GM18951 (cell line): ENCODE results near the gene B3GALT4.
A peak's percentile ranks its signal among the peaks of the same experiment; 100 is the strongest.

Source experiments
- POLR2A ChIP-seq: IDR thresholded peaks from 4 replicates; pipeline ENCODE4 v1.6.1; 2011; ENCODE audit warnings: mild to moderate bottlenecking; ENCODE audit not compliant: insufficient read length, insufficient read depth; ENCODE audit errors: extremely low read depth
- in situ Hi-C: fragments of 300-500 bp; cut with MboI; formaldehyde crosslinking; loops from one replicate; pipeline ENCODE4 v1.12.0; 2022; ENCODE audit warnings: low sequenced_read_pairs, mixed read lengths, inconsistent platforms; ENCODE audit not compliant: unreplicated experiment

The B3GALT4 gene

GRCh38 chr6:33292996-33293682, 16.2 kb downstream of the B3GALT4 start:
- no peak for TF ChIP-seq POLR2A
- in situ Hi-C loops, result no loop called here

GRCh38 chr6:33294086-33294823, 17.3 kb downstream of the B3GALT4 start:
- in situ Hi-C loops, result no loop called here
- TF ChIP-seq POLR2A, result no peak

- in situ Hi-C loops, result no loop called here
- TF ChIP-seq POLR2A, result no peak
Measured at GRCh38 chr6:33295621-33296369, 18.9 kb downstream of the B3GALT4 start.

DNA sequence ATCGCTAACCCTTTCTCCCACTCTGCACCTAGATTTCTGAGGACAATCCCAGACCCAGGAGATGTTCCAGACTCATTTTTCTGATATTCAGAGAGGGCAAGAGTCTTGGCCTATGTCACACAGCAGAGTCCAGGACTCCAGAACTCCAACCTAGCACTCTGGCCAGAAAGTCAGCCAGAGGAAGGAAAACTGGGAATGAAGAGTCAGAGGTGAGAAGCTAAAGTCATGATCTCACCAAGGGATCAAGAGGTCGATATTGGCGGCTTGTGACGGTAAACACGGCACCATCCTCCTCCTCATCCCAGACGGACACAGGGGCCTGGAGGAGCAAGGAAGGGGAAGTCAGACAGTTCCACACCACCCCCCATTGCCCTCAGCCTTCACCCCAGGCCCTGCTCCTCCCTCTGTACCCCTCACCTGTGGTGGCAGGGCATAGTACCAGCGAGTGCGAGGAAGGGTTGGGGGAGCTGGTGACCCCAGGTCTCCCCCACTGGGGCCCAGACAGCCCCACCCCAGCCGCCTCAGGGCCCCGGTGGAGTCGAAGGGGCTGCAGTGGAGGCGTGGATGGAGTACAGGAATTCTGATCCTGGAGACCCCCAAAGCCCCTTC, 20.0 kb downstream of the B3GALT4 start:
- in situ Hi-C loops, result no loop called here
- TF ChIP-seq POLR2A, result no peak

DNA sequence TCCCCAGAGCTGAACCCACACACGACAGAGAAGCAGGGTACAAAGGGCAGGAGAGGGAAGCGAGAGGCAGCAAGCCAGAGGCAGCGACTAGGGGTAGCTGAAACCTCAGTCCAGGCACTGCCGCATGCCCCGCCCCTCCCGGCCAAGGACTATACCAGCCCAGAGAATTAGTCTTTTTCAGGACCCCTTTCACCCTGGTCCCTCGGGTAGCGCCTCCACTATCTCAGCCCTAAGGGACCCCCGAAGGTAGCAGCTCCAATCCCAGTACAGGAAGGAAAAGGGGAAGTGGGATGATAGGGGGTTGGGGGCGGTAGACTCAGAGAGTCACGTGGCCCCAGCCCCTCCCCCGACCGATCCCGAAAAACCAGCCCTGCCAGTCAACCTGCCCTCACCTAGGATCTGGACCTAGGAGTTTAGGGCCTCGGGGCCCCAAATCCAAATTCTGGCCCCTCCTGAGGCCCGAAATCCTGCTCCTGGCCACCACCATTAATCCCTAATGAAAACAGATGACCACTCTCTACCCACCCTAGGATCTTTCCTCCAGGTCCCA, 20.6 kb downstream of the B3GALT4 start:
- in situ Hi-C loops, result no loop called here
- TF ChIP-seq POLR2A, result no peak

DNA sequence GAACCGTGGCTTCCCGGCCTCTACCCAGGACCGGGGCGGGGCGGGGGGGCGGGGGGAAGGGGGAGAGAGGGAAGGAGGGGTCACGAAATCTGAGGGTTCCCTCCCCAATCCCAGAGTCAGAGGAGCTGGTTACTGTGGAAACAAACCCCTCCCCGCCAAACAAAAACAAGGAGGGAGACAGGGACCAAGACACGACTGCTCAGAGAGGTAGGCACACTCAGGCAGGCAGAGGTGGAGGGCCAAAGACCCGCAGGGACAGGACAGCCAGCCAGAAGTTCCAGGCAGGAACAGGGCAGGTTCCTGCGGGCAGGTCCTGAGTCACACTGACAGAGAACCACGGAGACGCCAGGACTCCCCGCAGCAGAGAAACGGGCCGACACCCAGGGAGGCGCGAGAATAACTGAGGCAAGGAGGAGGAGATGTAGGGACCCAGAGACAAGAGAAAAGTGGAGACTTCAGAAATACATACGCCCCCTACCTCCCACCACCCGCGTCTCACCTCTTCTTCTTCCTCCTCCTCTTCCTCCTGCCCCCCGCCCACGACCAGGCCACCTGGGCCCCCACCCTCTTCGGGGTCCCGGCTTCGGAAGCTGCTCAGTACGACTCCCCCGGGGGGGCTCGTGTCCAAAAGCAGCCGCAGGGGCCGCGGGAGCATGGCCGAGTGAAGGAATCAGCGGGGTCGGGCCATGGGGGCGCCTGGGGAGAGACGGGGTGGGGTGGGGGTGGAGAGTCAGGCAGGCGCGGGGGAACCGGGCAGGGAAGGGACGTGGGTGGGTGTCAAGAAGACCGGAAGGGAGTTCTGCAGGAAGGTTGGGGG, 21.2 kb downstream of the B3GALT4 start:
- in situ Hi-C loops, result no loop called here
- no peak for TF ChIP-seq POLR2A

DNA sequence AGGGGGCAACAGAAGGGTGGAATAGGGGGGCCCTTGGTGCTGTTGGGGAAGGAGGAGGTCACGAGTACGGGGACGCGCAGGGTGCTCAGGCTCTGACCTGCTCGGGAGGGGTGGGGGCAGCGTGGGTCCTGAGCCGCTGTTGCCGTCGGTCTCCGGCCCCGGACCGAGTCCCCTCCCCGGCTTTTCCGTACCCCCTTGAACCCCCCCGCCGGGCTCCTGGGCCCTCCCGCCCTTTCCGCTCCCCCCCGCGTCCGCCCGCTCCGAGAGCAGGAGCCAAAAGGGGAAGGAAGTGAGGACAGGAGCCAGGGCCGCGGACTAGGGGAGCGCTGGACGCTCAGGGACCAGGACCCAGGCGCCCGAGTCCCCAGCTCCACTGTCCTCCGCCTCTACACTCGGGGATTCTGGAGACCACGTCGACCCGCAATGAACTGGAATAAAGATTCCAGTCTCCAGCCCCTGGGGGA, 21.9 kb downstream of the B3GALT4 start, which contains the start of gene RGL2:
Gene RGL2 (minus strand): TSS at position 170 of the 464 bp plus-strand sequence. CDS start 332 bp downstream, outside the sequence.
- in situ Hi-C loops, result no loop called here
- TF ChIP-seq POLR2A, result no peak

- in situ Hi-C loops, result no loop called here
Measured at GRCh38 chr6:33299237-33299944, 22.5 kb downstream of the B3GALT4 start.

GRCh38 chr6:33301877-33302276, 25.0 kb downstream of the B3GALT4 start:
- in situ Hi-C loops, result no loop called here
- no peak for TF ChIP-seq POLR2A

More at GRCh38 chr6:33299237-33299944, 22.5 kb downstream of the B3GALT4 start:
- peak; percentile 84 for TF ChIP-seq POLR2A

GRCh38 chr6:33304216-33304615, 27.3 kb downstream of the B3GALT4 start:
- in situ Hi-C loops, result no loop called here

DNA sequence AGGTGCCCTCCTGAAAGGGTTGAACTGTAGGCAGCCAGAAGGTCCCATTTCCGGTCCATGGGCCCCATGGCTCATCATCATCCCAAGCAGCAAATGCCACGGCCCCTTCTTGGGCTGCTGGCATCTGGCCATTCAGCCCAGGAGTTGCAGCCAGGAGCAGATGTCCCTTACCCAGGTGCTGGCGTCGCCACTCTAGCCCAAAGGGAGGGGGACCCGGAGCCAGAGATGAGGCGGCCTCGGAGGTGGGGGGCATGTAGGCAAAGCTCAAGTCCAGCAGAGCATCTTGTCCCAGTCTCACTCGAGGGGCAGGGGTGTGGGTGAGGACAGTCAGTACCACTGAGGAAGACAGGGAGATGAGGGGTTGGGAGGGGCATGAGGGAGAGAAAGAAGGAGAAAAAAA, 28.1 kb downstream of the B3GALT4 start:
- TF ChIP-seq POLR2A, result peak; percentile 16
- in situ Hi-C loops, result no loop called here

More at GRCh38 chr6:33304216-33304615, 27.3 kb downstream of the B3GALT4 start:
- no peak for TF ChIP-seq POLR2A
